Peyer's patch (tissue), 4 donors: Measurements from ENCODE around the gene RAD51B.

Source experiments
- POLR2A ChIP-seq, 2 donors: fragments of 450-650 bp; IDR thresholded peaks; one replicate each; pipeline ENCODE4 v1.5.1; 2017; ENCODE audit warnings: antibody characterized with exemption in 2 of 2, mild to moderate bottlenecking in 2 of 2, moderate library complexity in 2 of 2
- TF ChIP-seq, protein P1 (sequence below), 6 experiments: fragments of 450-650 bp in 4 of 6; fragments of 200-600 bp in 2 of 6; sonication (generic) in 1 of 6; IDR thresholded peaks; one replicate each; pipeline ENCODE4 v1.5.1; 2017 to 2019; ENCODE audit warnings: antibody characterized with exemption in 6 of 6, mild to moderate bottlenecking in 3 of 6, moderate library complexity in 1 of 6

DNA sequence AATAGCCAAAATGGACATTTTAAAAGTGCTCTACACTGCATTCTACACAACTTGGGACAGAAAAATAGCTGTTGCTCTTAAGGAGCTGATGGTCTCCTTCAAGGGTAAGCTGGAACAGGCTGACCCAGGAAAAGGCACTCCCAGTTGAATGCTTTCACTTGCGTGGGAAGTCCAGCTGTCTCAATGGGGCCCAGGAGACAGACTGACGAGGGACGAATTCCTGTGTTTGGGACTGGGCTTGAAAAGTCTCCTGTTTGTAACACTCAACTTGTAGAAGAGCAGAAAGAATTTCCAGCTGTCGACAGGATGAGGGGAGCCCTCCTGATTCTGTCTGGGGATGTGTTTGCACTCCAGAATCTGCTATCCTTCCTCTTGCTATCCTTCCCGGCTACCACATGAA, 792.5 kb downstream of the RAD51B start:
- no peak for TF ChIP-seq POLR2A (IDR thresholded peaks at IDR 0.05)
- TF ChIP-seq, protein P1, sequence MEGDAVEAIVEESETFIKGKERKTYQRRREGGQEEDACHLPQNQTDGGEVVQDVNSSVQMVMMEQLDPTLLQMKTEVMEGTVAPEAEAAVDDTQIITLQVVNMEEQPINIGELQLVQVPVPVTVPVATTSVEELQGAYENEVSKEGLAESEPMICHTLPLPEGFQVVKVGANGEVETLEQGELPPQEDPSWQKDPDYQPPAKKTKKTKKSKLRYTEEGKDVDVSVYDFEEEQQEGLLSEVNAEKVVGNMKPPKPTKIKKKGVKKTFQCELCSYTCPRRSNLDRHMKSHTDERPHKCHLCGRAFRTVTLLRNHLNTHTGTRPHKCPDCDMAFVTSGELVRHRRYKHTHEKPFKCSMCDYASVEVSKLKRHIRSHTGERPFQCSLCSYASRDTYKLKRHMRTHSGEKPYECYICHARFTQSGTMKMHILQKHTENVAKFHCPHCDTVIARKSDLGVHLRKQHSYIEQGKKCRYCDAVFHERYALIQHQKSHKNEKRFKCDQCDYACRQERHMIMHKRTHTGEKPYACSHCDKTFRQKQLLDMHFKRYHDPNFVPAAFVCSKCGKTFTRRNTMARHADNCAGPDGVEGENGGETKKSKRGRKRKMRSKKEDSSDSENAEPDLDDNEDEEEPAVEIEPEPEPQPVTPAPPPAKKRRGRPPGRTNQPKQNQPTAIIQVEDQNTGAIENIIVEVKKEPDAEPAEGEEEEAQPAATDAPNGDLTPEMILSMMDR (IDR thresholded peaks at IDR 0.05): no peak
